Measurements from ENCODE around the gene ARHGAP23.

DNA sequence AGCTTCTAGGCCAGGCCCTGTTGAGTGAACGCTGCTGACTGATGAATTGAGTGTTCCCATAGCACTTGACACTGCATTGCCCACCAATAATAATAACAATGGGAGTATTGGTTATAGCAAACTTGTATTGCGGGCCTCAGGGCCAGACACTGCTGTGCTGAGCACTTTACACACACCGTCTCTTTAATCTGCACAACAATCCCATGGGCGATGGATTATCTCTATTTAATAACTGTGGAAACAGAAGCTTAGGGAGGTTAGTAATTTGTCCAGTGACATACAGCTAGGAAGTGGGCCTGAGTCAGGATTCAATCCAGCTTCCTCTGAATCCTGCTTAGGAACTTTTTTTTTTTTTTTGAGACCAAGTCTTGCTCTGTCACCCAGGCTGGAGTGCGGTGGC lies 11.2 kb downstream of the ARHGAP23 start:
- TF ChIP-seq, protein P1, sequence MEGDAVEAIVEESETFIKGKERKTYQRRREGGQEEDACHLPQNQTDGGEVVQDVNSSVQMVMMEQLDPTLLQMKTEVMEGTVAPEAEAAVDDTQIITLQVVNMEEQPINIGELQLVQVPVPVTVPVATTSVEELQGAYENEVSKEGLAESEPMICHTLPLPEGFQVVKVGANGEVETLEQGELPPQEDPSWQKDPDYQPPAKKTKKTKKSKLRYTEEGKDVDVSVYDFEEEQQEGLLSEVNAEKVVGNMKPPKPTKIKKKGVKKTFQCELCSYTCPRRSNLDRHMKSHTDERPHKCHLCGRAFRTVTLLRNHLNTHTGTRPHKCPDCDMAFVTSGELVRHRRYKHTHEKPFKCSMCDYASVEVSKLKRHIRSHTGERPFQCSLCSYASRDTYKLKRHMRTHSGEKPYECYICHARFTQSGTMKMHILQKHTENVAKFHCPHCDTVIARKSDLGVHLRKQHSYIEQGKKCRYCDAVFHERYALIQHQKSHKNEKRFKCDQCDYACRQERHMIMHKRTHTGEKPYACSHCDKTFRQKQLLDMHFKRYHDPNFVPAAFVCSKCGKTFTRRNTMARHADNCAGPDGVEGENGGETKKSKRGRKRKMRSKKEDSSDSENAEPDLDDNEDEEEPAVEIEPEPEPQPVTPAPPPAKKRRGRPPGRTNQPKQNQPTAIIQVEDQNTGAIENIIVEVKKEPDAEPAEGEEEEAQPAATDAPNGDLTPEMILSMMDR (IDR thresholded peaks at IDR 0.05; ENCODE audit: poor library complexity): no peak
- TF ChIP-seq EZH2 (IDR thresholded peaks at IDR 0.05; ENCODE audit: borderline replicate concordance) (no peak), EZH2phosphoT487 (IDR thresholded peaks at IDR 0.05; ENCODE audit: low read depth, severe bottlenecking, unreplicated experiment) (no peak)

All from hepatocyte (in vitro differentiated cells).